ENCODE results near the gene BCHE.

BCHE gene

GRCh38 chr3:165837058-165837525, at the start of gene BCHE:
TSS of gene BCHE (minus strand) at chr3:165837423. CDS start at chr3:165831033, 6,390 bp downstream.
- DNase-seq, result peak; percentile 70

DNA sequence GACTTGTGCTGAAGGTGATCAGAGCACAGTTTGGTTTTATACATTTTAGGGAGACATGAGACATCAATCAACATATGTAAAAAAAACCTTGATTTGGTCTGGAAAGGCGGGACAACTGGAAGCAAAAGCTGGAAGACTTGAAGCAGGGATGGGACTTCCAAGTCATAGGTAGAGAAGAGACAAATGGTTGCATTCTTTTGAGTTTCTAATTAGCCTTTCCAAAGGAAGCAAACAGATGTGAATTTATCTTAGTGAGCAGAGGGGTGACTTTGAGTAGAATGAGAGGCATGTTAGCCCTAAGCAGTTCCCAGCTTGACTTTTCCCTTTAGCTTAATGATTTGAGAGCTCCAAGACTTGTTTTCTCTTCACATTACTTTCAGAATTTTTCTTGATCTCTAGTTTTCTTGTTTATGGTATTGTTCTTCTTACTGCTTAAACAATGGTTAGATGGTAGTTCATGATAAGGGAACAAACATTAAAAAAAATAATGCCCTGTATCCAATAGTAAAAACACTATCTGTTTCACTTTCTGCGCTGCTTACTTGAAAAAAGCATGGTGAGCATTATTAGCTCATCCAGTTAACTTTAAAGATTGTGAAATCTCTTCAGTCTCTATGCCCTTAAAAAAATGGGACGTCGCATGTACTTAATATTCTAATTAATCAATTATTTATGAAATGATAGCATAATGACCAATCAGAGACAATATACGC, 48.5 kb upstream of the BCHE start:
- no peak for DNase-seq

- DNase-seq, result no peak
Observed at GRCh38 chr3:165884518-165884917, 47.3 kb upstream of the BCHE start.

- no peak for DNase-seq
Observed at GRCh38 chr3:165883863-165884478, 46.7 kb upstream of the BCHE start.

GRCh38 chr3:165883117-165883516, 45.9 kb upstream of the BCHE start:
- DNase-seq, result no peak

GRCh38 chr3:165875644-165876043, 38.4 kb upstream of the BCHE start:
- DNase-seq, result no peak

- DNase-seq, result no peak
Observed at GRCh38 chr3:165874663-165875489, 37.7 kb upstream of the BCHE start.

GRCh38 chr3:165868088-165868487, 30.9 kb upstream of the BCHE start:
- DNase-seq, result no peak

- DNase-seq, result no peak
Observed at GRCh38 chr3:165859061-165859460, 21.8 kb upstream of the BCHE start.

- DNase-seq, result no peak
Observed at GRCh38 chr3:165855581-165855980, 18.4 kb upstream of the BCHE start.

- peak; percentile 36 for DNase-seq
Observed at GRCh38 chr3:165854696-165855095, 17.5 kb upstream of the BCHE start.

- no peak for DNase-seq
Observed at GRCh38 chr3:165852711-165853110, 15.5 kb upstream of the BCHE start.

DNA sequence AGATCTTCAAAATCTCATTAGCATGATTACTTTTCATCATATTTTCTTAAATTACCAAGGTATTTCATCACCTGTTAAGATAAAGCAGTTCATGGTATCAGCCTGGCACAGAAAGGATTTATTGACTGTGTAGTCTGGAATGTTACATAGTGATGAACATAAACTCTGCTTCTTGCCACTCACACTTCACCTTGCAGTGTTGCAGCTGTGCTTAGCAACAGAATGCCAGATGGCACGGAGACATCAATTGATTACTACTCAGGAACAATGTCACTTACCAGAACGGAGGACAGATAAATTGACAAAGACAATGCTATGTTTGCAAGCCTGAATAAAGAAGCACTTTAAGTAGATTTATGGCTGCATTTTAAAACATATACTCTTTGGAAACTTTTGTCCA, 15.0 kb upstream of the BCHE start:
- DNase-seq, result no peak

DNA sequence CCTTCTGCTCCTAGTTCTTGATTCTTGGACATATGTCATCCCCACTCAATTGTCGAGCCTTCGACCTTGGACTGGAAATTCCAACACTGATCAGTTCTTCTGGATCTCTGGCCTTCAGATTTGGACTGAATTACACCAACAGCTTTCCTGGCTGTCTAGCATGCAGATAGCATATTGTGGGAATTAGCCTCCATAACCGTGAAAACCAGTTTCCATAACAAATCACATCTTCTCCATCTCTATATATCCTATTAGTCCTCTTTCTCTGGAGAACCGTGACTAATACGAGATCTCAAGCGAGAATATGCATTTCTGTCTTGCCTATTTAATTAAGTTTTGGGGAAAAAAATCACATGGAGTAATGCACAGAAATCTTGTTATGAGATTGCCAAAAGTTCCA, 8.8 kb upstream of the BCHE start:
- DNase-seq, result no peak

DNA sequence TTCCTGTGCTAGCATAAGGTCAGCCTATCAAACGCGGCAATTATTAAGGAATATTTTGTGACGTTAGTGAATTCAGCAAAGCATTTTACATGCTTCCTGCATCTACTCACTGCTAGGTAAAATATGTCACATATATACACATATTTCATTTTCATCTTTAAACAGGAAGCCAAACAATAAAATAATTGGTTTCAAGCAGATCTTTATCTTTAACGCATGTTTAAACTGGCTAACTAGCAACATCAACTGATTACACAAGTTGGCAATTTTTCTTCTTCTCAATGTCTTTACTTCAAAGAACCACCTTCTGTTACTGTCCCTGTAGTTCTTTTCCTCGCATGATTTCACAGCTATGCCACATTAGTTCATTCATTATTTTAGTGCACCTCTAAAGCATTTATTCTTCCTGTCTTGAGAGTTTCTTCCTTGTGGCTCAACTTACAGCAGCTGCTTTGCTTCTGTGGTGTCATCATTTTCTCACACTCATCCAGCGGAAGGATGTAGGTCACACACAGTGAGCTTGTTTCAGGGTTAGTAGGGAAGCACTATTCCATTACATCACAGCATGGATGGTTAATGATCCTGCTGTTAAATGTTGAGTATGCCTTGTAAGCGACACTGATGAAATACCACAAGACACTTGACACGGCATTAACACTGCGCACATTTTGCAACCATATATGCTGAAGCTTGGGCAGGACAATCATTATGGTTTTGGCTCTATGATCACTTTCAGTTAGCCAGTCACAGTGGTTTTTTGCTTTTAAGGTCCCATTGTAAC, 2.3 kb upstream of the BCHE start:
- DNase-seq, result no peak

DNA sequence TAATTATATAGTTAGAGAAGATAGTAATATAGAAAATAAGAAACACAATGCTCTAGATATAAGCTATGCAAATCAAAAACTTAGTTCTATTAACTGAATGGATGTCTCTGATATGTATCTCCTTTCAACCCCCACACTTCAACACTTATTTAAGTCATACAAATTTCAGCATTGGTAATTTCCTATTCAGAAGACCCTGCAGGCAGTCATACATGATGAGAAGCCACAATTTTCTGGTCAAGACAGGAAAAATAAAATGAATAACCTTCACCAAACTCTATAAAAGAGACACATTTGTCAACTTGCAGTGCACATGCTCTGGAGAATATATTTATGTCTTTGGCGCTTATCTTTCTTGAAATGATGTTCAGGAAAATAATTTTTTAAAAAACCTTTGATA, 578 bp upstream of the BCHE start:
- no peak for DNase-seq

DNA sequence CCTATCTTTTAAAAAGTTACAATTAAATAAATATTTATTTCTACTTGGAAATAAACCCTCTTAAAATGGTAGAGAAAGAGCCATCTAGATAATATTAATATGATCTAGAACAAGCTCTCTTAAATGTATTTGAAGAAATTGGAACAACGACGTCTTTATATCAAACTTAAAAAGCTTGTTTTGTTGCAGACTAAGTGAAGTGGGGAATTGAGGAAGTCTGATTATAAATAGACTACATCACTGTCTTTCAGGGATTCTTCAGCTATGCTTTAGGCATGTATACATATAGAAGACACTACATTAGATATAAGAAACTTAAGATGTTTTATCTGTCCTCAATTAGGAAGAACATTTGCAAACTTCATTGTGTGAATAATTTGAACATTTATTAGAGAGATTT, 1.8 kb downstream of the BCHE start:
- no peak for DNase-seq

- DNase-seq, result no peak
Observed at GRCh38 chr3:165830746-165831145, 6.5 kb downstream of the BCHE start.

DNA sequence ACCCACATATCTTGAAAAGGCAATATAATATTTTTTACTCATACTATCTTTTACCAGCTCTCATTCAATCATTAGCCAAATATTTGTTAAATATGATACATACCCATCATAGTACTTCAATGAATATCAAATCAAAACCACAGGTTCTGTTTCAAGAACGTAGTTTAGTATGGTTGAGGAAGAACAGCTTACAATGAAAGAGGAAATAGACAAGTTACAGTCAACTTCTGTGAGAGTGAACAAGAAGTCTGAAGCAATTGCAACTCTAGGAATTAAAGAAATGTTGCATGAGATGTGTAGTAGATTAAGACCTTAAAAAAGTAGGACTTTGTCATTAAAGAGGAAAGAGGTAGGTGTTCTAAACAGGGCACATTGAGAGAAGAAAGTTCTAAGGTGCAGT, 9.3 kb downstream of the BCHE start:
- no peak for DNase-seq

- no peak for DNase-seq
Observed at GRCh38 chr3:165827233-165827632, 10.0 kb downstream of the BCHE start.

DNA sequence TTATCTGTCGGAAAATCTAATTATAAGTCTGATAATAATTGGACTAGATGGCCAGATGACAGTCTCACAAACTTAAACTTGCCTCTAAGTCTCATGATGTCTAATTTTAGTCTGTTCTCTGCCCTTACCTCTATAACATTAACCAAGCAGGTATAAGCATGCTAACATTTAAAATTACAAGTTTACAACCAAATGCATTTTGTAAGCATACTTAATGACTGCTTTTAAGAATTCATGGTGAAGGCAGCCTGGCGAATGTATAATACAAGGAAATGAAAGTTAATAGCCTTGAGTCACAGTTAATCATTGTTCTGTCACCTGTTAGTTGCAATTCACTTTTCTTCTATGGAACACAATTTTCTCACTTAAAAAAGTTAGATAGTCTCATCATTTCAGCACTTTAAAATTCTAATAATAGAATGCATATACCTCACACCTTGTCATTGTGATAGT, 16.5 kb downstream of the BCHE start:
- DNase-seq, result no peak

GRCh38 chr3:165817160-165817709, 20.0 kb downstream of the BCHE start:
- no peak for DNase-seq

GRCh38 chr3:165816209-165816608, 21.0 kb downstream of the BCHE start:
- DNase-seq, result no peak
